Stimulated activated CD4-positive, alpha-beta T cell treated with anti-CD3 and anti-CD28 coated beads, Interleukin-4, amount 100 ng/mL, for 1 hour (primary cell): ENCODE data around the gene CDH22.
A peak's percentile ranks its signal among the peaks of the same experiment; 100 is the strongest.

ENCODE experiments used
- DNase-seq: peaks from one replicate; pipeline ENCODE4 v3.0.0-alpha.2; 2020

CDH22 gene, protein sequence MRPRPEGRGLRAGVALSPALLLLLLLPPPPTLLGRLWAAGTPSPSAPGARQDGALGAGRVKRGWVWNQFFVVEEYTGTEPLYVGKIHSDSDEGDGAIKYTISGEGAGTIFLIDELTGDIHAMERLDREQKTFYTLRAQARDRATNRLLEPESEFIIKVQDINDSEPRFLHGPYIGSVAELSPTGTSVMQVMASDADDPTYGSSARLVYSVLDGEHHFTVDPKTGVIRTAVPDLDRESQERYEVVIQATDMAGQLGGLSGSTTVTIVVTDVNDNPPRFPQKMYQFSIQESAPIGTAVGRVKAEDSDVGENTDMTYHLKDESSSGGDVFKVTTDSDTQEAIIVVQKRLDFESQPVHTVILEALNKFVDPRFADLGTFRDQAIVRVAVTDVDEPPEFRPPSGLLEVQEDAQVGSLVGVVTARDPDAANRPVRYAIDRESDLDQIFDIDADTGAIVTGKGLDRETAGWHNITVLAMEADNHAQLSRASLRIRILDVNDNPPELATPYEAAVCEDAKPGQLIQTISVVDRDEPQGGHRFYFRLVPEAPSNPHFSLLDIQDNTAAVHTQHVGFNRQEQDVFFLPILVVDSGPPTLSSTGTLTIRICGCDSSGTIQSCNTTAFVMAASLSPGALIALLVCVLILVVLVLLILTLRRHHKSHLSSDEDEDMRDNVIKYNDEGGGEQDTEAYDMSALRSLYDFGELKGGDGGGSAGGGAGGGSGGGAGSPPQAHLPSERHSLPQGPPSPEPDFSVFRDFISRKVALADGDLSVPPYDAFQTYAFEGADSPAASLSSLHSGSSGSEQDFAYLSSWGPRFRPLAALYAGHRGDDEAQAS

DNA sequence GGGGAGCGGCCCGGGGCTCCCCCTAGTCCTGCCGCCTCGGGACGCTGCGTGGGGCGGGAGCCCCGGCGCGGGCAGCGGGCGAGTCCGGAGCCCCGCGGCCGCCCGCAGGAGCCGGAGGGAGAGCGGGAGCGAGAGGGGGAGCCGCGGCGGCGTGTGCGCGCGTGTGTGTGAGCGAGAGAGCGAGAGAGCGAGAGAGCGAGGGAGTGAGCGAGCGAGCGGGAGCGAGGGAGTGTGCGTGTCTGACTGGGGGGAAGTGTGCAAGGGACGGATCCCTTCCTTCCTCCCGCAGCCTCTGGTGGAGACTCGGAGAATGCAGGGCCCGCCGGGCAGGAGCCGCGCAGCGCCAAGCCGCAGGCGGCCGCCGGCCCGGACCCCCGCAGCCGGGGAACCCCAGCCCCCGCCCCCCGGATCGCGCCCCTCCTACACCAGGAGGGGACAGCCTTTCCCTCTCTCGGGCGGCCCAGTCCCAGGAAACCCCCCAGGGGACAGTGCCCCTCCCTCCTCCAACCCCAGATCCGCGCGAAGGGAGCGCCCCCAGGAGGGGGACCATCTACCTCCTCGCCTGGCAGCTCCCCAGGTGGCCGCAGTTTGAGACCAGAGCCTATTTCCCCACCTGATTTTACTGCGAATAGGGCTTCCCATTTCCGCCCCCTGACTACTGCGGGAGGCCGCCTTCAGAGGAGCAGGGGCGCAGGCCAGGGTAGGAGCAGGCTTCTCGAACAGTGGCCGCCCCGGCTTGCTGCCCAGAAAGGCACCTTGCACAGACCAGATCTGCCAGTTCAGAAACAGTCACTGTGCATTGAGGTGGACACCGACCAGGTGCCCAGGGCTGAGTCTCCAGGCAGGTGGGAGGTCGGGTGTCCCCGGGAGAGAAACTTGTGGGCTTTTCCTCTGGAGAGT lies at the start of gene CDH22:
Gene CDH22 (minus strand): TSS at position 241 of the 900 bp plus-strand sequence. CDS start 57,204 bp downstream, outside the sequence.
- DNase-seq = peak; percentile 46

DNA sequence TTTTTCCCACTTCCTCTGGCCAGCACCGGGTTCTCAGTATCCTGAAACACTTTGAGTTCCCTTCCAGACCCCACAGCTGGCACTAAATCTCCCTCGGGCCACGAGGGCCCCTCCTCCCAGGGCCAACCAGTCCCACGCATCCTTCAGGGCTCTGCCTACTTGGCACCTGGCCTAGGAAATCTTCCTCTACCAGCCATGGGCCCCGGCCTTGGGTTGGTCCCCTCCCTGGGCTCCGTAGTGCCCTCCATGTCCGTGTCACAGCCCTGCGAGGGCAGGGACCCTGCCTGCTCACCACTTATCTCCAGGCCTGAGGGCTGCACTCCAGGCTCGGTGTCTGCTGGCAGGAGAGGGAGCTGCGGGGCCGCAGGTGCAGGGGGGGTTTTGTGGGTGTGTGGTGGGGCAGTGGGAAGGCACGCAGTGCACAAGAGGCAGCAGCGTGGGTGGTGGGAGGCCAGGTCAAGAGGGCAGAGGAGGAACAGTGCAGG lies 48.8 kb upstream of the CDH22 start:
- DNase-seq = no peak

DNA sequence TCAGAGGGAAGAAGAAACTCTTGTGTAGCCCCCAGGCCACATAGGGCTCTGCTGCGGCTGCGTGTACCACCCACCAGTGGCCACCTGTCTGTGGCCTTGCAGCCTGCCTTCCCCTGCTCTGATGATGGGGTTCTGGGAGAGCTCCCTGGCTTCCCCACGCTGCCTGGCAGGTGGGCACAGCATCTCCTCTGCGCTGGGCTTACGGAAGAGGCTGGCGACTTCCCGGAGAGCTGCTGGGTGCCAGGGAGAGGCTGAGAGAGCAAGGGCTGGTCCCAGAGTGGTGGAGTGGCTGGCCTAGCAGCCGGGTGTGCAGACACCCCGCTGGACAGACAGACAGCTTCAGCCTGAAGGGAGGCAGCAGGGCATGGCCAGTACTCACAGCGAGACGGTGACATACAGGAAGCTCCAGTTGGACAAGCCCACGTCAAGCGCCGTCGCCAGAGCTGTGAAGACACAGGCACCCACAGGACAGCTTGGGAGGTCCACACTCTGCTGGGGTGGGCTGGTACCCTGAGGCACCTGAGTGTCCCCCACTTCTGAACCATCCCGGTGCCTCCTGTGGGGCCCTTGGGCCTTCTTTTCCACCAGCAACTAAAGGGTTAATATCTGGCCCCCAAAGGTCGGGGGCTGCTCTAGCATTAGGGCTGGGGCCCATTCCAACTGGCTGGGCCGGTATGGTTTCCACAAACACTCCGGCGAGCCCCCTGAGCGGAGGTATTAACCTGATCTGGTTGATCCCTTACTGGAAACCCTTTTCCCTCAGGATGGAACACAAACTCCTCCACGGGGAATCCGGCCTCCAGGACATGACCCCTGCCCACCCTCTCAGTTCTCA lies 48.1 kb upstream of the CDH22 start:
- no peak for DNase-seq

DNA sequence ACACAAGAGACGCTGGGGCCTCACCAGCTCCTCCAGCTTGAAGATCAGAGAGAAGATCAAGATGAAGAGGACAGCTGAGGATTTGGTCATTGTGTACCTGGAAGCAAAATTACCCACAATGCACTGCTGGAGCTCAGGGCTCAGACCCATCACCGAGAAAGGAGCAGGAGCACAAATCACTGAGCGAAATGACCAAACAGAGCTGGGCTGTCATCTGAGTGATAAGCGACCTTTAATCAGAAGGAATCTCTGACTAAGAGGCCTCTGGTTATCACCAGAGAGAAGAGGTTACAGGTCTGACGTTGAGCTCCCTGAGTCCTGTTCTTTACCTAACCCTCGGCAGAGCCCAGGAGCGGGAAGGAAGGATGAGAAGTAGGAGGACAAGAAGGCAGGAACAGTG lies 47.5 kb upstream of the CDH22 start:
- no peak for DNase-seq

DNA sequence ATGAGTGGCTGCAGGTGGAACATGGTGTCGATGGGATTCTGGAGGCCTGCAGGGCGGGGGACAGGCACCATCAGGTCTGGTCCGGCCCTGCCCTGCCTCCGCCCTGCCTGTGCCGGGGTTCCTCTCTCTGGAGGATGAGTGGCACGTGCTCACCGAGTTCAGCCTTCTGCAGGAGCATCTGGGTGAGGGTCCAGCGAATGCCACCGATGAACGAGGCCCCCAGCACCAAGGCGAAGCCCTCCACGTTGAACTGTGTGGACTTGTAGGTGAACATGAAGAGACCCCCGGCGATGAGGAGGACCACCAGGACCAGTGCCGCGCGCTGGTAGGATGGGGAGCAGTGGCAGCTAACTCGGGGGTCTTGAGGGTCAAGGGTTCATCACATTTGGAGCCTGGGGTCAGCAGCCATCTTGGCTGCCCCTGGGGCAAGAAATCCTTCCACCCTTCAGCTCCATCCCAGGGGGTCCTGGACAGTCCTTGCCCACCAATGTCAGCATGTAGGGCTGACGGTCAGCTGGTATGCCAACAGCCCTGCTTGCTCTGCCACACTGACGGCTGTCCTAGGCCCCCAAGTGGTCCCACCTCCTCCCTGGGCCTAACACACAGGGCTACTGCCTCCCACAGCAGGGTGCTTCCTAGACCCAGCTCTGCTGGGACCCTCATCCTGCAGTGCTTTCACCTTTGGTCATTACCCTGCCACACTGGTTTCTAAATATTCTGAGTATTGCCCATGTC lies 46.8 kb upstream of the CDH22 start:
- no peak for DNase-seq

DNA sequence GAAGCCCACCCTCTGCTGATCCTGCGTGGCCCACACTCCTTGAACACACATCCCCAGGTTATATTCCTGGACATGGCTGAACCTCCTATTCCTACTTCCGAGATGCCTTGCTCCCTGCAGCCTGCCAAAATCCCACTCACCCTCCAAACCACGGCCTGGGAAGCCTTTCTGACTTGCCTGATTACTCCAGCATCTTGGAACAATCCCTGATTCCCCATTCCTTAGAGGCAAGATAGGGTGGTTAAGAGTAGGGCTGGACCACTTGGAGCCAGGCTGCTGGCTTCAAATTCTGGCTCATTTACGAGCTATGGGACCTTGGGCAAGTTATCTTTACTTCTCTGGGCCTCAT lies 45.9 kb upstream of the CDH22 start:
- DNase-seq = no peak

DNA sequence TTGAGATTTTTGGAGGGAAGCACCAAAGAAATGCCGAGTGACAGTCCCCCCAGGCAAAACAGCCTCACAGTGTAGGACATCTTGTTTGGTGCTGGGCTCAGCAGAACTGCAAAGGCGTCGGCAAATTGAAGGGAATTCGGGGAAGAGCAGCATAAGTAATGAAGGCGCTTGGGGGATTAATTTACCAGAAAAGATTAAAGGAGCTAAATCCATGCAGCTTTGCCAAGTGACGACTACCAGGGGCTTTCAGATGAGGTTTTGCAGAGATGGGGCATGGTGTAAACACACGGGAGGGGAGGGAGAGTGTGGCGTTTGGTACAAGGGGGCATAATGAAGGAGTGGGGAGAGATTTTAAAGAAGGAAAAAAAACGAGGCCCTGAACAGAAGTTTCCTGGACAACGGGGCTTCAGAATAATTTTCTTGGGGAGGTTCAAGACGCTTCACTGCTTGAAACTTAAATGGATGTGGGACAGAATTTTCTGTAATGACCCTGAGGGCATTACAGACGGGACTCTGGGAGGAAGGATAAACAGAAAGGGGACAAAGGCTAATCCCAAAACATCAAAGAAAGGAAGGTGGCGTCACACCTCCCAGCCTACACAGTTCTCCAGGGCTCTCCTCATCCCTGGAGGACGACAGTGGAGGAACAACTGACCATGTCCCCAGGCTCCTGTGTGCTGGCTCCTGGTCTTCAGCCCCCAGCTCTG lies 45.4 kb upstream of the CDH22 start:
- no peak for DNase-seq

DNA sequence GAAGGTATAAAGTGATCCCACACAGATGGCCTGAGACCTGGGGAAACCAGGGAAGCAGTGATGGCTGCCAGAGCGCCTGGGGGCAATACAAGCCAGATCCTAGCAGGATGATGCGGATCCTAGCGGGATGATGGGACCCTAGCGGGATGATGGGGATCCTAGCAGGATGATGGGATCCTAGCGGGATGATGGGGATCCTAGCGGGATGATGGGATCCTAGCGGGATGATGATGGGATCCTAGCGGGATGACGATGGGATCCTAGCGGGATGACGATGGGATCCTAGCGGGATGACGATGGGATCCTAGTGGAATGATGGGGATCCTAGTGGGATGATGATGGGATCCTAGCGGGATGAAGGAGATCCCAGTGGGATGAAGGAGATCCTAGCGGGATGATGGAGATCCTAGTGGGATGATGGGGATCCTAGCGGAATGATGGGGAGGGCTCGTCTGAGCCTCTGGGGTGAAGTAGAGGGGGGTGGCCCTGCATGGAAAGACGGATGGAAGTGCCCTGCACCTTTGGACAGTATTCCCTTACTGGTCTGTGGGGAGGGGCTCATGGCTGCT lies 44.2 kb upstream of the CDH22 start:
- no peak for DNase-seq

DNA sequence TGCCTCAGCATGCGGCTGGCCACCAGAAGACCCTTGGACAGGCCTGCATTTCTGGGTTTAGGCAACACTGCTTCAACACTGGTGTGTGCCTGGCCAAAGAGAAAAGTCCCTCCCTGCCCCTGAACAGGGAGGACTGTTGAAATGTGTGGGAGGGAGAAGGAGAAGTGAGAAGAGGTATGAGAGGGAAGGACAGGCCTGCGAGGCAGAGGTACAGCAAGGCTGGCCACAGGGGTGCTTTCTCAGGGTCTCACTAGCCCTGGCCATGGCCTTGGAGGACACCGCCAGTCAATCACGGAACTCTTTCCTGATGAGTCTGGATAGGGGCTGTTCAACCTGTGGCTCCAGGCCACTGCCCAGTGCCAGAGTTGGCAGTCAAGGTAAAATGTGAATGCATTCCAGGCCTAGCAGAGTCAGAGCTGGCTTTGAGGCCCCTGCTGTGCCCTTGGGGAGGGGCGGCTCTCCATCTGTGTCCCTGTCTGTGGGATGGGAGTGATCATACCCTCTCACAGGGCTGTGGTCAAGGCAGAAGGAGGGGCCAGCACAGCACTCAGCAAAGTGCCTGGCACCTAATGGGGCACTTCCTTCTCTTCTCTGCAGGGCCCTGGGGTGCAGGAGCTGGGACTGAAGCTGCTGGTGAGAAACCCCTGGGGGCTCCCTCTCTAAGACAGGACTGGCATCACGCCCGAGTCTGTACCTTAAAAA lies 43.2 kb upstream of the CDH22 start:
- DNase-seq = no peak

DNA sequence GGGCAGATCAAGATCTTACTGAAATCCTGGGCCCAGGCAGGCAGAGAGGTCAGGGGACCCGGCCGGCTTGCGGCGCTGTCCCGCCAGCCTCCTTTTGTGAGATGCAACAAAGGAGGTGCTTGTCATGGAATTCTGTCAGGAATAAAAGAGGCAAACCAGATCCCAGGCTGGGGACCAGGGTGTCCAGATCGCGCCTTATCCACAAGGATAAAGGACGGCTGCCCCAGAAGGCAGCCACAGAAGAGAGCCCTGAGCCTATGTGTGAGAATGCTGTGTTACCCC lies 42.6 kb upstream of the CDH22 start:
- no peak for DNase-seq

DNA sequence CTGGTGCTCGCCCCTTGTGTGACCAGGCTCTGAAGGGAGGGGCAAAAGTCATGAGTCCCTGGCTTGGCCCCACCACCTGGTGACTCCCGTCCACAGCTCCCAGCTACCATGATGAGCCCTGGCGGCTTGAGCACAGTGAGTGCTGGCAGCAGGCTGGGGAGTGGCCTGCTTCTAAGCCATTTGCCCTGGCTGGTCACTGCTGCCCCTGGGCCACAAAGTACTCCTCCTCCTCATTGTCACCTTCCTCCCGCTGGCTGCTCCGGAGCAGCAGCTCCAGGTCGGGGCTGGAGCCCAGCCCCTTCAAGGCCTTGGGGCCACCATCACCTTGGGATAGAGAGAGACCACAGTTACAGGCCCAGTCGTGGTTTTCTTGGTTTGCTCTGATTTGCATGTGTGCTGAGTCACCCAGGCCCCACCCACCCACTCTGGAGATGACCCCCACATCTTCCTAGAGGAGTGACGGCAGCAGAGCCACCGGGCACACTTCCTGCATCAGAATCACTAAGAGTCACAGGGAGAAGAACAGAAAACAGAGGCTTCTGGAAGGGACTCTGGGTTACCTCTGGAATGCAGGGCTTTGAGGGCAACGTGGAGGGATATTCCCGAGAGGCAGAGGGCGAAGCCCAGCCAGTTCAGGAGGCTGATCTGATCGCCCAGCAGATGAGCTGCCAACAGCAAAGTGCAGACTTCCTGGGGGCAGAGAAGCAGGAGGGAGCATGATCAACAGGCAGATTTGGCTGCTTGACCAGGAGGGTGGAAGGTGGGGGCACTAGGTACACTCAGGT lies 42.1 kb upstream of the CDH22 start:
- DNase-seq = no peak

DNA sequence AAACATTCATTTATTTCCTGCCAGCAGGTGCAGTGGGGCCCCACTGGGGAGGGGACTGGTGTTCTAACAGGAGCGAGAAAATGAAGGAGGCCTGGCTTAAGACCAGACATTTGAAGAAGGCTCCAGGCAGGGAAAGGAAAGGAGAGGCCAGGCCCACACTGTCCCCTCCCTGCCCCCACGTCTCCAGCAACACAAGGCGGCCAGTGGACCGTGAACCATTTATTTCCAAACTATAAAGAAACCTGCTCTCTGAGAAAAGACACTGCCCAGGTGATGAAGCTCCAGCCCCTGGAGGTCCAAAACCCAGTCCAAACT lies 41.4 kb upstream of the CDH22 start:
- DNase-seq = no peak

DNA sequence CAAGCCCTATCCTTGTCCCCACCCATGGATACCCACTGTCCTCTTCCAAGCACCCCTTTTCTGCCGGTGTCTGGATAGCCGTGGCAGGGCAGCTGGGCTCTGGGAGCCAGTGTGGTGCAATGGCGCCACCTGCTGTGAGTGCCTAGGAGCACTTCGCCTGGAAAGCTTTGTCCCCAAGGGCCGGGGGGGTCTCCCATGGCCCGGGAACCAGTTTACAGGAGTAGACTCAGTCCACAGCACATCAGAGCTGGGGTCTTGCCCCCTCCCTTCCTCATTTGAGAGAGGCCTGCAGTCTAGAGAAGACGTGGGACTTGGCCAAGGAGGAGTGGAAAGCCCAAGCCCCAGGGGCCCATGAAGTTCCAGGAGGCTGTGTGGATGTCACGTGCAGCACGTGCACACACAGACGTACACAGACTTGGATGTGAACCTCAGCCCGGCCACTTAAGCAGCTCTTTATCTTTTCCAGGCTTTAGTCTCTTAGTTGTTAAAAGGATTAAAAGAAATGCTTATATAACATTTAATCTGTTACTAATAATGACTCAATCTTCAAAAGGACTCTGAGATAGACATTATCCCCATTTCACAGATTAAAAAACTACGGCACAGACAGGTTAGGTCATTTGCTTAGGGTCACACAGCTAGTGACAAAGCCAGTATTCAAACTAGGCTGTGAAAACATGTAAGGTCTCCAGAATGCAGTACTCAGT lies 40.9 kb upstream of the CDH22 start:
- peak; percentile 46 for DNase-seq

DNA sequence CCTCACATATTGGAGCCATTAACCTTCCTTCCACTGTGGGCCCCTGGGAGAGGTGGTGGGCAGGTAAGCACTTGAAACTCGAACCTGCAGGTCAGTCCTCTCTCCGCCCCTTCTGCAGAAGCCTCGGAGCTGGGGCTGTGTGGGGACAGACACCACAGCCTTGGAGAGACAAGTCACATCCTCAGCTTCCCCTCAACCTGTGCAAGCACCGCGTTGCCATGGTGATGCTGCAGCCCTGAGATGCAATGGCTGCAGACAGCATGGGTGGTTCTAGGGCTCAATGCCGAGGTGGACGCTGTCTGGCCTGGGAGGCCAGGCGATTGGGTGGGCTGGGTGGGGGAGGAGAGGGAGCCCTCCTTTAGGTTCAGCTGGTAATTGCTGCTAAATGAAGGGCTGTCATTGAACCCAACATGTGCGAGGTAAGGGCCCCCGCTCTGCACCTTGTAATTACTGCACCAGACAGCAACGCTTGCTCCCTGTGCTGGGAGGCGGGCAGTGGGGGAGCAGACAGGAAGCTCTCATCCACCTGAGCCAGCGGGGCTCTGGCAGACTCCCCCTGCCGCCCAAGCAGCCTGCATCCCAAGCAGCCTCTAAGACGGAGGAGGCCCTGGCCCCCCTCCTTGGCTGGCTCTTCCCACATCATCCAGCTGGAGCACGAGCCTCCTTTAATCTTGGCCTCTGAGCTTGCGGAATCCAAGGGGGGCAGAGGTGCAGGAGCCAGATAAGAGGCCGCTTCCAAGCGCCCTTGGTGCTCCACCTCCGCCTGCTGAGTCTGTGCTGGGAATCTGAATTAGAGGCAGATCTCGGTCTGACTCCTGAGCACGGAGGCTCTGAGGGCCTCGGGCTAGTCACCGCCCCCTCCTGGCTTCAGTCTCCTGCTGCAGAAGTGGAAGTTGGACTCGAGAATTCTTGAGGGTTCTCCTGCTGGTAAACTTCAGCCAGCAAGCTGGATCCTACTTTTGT lies 39.8 kb upstream of the CDH22 start:
- DNase-seq = no peak

DNA sequence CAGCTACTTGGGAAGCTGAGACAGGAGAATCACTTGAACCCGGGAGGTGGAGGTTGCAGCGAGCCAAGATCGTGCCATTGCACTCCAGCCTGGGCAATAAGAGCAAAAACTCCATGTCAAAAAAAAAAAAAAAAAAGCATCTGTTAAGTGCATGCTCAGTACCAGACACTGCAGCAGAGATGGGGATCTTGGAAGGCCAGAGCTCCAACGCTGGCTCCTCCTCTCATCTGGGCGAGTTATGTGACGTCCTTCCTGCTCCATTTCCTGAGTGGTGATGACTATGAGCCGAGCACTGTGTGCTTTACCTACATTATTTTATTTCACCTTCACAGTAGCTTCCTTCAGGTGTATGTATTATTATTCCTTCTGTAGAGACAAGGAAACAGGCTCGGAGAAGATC lies 38.5 kb upstream of the CDH22 start:
- DNase-seq = no peak

DNA sequence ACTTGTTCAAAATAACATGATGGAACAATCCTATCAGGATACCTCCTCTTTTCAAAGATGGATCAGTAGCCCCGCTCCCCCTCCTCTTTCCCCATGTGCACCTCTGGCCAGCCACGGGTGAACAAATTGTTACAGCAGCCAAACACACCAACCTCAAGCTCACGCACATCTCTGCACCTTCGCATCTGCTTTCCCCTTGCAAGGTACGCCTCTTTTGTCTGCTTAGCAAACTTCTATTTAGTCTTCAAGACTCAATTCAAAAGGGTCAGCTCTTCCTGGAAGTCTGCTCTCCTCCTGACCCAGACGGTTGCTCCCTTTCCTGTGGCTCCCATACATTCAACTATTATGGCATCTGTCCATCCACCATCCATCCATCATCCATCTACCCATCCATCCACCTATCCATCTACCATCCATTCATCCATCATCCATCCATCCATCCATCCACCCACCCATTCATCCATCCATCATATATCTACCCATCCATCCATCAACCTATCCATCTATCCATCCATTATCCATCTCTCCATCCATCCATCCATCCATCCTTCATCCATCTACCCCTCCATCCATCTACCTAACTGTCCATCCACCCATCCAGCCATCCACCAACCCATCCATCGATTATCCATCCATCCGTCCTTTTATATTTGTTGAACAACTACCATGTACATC lies 36.3 kb upstream of the CDH22 start:
- no peak for DNase-seq

DNA sequence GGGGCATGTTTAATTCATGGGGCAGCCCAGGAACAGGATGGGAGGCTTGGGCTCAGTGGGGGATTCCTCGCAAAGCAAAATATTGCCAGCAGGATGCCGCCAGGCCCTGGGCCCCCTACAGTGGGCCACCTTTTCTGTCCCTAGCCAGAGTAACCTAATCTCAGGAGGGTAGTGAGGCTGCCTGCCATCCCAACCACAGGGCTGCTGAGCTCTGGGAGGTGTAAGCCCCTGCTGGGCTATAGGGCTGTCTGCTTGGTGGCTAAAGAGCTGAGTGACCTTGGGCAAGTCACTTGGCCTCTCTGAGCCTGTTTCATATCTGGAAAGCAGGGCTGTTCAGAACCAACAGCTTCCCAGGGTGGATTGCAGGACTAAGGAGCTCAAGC lies 35.7 kb upstream of the CDH22 start:
- no peak for DNase-seq
